ENCODE data around the gene FOXL3.
"Not testable (repeated sequence)": the region's sequence is repeated elsewhere in the genome, so short reads cannot be mapped to it uniquely, and the experiment has no call there.

Gene FOXL3

GRCh38 chr7:293681-294439 lies 3.9 kb downstream of the FOXL3 start:
- no peak overlapping the region for H3K4me3 ChIP-seq (ENCODE audit: low read depth, low read length)
- no peak for TF ChIP-seq CTCF (IDR thresholded peaks at IDR 0.05; ENCODE audit: low read depth, low read length)
- in situ Hi-C loops (cut with HindIII; ENCODE audit: low sequenced_read_pairs), result no loop called here
- no peak for DNase-seq (ENCODE audit: low read depth, low spot score)

- no peak for TF ChIP-seq CTCF (IDR thresholded peaks at IDR 0.05; ENCODE audit: low read depth, low read length)
- H3K4me3 ChIP-seq (ENCODE audit: low read depth, low read length), result no peak overlapping the region
- in situ Hi-C loops (cut with HindIII; ENCODE audit: low sequenced_read_pairs), result no loop called here
- no peak for DNase-seq (ENCODE audit: low read depth, low spot score)
Measured at GRCh38 chr7:294440-295154, 4.6 kb downstream of the FOXL3 start.

- H3K4me3 ChIP-seq (ENCODE audit: low read depth, low read length), result no peak overlapping the region
- no peak for DNase-seq (ENCODE audit: low read depth, low spot score)
- TF ChIP-seq CTCF (IDR thresholded peaks at IDR 0.05; ENCODE audit: low read depth, low read length), result no peak
- in situ Hi-C loops (cut with HindIII; ENCODE audit: low sequenced_read_pairs), result no loop called here
Measured at GRCh38 chr7:295155-296154, 5.5 kb downstream of the FOXL3 start.

GRCh38 chr7:296373-296945 lies 6.5 kb downstream of the FOXL3 start:
- in situ Hi-C loops (cut with HindIII; ENCODE audit: low sequenced_read_pairs), result no loop called here
- TF ChIP-seq CTCF (IDR thresholded peaks at IDR 0.05; ENCODE audit: low read depth, low read length), result no peak
- H3K4me3 ChIP-seq (ENCODE audit: low read depth, low read length), result no peak overlapping the region
- no peak for DNase-seq (ENCODE audit: low read depth, low spot score)

GRCh38 chr7:297141-297540 lies 7.2 kb downstream of the FOXL3 start:
- in situ Hi-C loops (cut with HindIII; ENCODE audit: low sequenced_read_pairs); H3K4me3 ChIP-seq (ENCODE audit: low read depth, low read length); DNase-seq (ENCODE audit: low read depth, low spot score): not testable (repeated sequence)

- H3K4me3 ChIP-seq (ENCODE audit: low read depth, low read length), result no peak overlapping the region
- DNase-seq (ENCODE audit: low read depth, low spot score), result no peak
- TF ChIP-seq CTCF (IDR thresholded peaks at IDR 0.05; ENCODE audit: low read depth, low read length), result no peak
- in situ Hi-C loops (cut with HindIII; ENCODE audit: low sequenced_read_pairs), result no loop called here
Measured at GRCh38 chr7:297611-298374, 7.8 kb downstream of the FOXL3 start.

Data from astrocyte of the spinal cord (primary cell).